HG03175 (cell line): Measurements from ENCODE around the gene SDF4.
"Not testable (repeated sequence)": the region's sequence is repeated elsewhere in the genome, so short reads cannot be mapped to it uniquely, and the experiment has no call there.

Experiments
- ATAC-seq: cut with Tn5 transposase; IDR thresholded peaks from one replicate; pipeline ENCODE4 v1.9.1; 2021; ENCODE audit warnings: mild to moderate bottlenecking, moderate library complexity; ENCODE audit not compliant: unreplicated experiment

Gene SDF4

DNA sequence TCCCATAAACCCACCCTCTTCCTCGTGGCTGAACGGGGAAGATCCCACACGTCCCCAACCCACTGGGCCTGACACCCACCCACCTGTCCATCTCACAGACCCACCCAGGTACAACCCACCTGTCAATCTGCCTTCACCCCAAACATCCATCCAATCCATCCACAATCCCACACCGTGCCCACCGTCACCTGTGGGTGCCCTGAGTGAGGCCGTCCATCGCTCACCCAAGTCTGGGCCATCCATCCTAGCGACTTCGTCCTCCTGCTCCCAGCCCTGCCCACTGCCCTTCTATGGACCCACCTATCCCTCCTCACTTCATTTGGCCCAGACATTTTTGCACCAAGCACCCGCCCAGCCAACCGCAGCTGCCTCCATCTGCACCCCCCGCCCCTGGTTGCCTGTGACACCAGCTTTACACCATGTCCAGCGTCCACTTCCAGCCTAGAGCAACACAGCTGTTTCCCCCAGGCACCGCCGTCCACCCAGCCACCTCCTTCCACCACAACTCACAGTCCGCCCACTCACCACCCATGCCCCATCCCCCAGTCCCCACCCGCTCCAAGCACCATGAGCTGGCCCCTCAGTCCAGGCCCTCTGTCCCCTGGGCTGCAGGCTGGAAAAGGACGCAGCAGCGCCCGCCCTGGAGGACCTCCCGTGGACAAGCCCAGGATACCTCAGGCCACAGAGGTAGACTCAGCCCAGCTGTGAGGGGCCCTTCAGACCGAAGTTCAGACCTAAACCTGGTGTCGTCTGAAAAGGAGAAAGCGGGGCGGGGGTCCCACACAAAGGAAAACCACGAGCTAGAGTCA lies 50.5 kb downstream of the SDF4 start:
- no peak for ATAC-seq

DNA sequence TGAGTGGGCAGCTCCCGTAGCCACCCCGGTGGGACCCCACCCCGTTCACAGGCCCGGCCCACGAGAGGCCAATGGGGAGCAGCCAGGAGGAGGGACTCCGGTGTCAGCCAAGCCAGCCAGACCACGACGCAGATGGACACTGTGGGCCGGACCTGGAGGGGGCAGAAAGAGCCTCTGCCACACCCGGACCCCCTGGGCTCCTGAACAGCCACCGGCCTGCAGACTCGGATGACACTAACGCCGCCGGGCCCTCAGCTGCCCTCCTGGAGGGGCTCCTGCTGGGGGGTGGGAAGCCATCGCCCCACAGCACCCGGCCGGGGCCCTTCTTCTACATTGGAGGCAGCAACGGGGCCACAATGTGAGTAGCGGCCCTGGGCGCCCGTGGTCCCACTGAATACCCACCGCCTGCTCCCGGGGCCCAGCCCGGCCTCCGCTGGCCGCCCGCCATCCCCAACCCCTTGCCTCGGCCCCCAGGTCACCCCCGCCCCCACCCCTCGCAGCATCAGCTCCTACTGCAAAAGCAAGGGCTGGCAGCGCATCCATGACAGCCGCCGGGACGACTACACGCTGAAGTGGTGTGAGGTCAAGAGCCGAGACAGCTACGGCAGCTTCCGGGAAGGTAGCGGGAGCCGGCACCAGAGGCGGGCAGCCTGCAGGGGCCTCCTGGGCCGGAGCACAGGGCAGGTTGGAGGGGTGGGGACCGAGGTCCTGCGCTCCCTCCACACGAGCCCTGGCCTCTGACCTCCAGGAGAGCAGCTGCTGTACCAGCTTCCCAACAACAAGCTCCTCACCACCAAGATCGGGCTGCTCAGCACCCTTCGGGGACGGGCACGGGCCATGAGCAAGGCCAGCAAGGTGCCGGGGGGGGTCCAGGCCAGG lies 51.6 kb downstream of the SDF4 start:
- ATAC-seq = no peak

DNA sequence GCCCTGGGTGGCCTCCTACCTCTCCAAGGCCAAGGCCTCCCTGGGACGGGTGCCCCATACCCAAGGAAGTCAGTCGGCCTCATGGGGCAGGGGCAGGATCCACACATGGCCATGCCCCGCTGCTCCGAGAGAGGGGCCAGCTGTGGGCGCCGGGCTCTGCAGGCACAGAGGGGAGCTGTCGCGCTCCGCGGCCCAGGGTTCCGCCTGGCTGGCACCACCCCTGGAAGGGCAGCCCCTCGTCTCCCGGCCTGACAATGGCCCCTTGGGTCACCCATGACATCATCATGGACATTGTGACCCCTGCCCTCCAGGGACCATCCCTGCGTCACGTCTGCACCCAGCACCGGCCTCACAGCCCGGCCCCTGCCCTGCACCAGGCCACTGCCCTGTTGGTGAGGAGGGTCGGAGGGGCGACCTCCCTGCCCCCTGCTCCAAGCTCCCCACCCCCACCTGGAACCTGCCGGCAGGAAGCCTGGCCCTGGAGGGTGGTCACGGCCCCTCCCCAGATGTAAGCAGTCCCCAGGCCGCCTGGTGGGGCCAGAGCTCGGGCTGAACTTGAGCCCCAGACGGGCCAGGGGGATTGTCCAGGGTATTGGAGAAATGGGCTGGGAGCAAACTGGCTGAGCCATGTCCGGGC lies 52.3 kb downstream of the SDF4 start:
- no peak for ATAC-seq

DNA sequence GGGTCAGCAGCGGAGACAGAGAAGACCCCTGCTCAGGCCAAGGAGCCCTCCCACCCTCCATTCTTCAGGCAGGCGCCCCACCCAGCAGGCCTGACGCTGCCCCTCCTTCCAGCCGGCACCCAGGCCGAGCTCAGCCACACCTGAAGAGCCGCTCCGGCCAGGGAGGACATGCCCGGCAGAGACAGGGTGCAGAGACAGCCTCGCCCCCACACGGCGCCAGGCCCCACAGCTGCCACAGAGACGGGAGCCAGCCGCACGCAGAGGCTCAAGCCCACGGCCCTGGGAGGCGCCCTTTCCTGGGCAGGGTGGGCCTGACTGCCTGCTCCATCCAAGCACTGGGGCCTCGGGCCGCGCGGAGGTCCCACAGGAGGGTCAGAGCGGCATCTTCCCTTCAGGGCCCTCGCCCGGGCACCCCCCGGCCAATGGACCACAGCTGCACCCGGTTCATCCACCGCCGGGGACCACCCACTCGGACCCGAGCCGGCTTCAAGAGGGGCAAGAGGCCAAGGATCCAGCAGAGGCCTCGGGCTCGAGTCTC lies 52.9 kb downstream of the SDF4 start:
- no peak for ATAC-seq

DNA sequence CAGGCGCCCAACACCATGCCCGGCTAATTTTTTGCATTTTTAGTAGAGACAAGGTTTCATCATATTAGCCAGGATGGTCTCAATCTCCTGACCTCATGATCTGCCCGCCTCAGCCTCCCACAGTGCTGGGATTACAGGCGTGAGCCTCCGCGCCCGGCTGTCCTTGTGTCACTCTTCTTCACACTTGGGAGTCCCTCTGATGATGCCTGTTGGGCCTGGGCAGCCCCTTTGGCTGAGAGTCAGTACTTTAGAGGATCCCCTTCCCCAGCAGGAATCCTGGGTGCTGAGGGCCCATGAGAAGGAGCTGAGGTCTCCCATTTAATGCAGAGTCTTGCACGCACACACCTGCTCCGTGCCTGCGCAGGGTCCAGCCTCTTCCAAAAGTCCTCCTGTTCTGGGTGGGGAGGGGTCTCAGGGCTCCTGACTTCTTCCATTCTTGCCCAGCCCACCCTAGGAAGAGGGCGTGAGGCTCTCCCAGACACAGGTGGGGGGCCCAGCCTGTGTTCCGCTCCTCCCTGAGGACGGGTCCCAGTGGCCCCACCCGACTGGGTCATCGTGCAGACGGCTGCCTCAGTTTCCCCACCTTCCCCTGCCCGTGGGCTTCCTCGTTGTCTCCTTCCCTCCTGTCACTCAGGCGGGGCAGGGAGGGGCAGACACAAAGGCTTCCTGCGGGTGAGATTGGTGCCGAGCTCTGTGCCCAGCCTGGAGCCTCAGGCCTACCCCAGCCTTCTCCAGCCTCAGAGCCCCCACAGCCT lies 54.2 kb downstream of the SDF4 start:
- ATAC-seq = no peak

DNA sequence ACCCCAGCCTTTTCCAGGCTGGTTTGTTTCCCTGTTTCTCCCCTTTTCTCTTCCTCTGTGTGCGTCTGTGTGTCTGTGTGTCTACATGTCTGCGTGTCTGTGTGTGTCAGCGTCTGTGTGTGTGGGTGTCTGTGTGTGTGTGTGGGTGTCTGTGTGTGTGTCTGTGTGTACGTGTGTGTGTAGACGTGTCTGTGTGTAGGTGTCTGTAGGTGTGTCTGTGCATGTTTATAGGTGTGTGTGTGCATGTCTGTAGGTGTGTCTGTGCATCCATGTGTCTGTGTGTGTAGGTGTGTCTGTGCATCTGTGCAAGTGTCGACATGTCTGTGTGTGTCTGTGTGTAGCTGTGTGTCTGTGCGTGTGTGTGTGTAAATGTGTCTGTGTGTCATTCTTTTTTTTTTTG lies 54.9 kb downstream of the SDF4 start:
- no peak for ATAC-seq

DNA sequence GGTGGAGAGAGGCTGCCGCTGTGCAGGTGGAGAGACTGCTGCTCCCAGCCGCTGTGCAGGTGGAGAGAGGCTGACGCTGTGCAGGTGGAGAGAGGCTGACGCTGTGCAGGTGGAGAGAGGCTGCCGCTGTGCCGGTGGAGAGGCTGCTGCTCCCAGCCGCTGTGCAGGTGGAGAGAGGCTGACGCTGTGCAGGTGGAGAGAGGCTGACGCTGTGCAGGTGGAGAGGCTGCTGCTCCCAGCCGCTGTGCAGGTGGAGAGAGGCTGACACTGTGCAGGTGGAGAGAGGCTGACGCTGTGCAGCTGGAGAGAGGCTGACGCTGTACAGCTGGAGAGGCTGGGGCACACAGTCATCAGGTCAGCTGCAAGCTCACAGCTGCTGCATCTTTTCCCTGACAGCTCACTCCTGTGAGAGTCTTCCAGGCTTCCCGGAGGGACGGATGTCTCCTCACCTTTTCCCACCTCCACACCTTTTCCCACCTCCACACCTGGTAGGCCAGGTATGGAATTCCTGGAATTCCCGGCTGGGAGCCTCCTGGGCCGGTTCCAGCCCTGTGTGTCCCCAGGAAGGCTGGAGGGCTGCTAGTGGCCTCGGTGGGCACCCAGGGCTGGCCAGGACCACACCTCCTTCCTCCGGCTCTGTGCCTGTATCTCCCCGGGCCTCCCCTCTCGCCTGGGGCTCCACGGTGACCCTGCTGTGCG lies 55.6 kb downstream of the SDF4 start:
- ATAC-seq = not testable (repeated sequence)

DNA sequence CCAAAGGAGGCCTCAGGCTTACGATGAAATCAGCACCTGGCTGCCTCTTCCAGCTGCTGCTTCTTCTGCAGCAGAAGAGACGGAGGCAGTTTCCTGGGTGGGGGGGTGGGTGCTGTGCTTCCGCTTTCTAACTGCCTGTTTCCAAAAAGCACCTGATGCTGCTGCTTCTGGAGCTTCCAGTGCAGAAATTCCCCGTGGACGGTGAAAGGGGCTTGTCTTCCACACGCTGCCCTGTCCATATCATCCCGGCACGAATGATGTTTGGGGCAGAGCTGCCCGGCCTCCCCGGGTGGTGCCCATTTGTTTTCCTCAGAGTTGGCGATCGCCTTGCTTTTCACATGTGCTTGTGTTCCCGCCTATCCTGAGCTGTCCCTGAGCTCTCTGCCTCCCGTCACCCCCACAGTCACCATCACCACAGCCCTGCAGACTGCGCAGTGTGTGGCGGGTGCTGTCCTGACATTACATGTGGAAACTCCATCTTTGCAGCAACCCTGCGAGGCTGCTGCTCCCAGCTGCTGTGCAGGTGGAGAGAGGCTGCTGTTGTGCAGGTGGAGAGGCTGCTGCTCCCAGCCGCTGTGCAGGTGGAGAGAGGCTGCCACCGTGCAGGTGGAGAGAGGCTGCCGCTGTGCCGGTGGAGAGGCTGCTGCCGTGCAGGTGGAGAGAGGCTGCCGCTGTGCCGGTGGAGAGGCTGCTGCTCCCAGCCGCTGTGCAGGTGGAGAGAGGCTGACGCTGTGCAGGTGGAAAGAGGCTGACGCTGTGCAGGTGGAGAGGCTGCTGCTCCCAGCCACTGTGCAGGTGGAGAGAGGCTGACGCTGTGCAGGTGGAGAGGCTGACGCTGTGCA lies 56.4 kb downstream of the SDF4 start:
- ATAC-seq = no peak

DNA sequence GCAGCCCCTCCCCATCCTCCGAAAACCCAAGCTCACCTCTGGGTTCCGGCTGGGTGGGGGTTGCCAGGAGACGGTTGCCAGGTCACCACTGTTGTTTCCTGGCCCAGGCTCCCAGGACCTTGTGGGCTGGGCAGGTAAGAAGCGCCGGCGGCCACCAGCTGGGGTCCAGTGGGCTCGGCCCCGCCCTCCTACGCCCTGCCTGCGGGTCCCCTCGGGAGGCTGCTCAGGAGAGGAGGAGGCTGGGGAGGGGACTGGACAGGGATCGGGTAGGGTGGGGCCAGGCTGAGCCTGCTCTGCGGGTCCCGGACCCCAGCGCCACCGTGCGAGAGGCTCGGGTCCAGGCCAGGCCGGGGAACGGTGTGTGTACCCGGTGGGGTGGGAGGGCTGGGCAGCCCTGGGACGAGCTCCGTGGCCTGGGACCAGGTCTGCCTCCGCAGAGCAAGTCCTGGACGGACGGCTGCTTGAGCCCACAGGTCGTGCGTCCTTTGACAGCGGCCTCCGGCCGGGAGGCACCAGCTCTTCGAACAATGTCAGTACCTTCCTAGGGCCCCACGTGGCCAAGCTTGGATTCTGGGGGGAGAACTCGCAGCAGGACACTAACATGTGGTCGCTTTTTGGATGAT lies 57.9 kb downstream of the SDF4 start, which contains the start of gene TTLL10:
Gene TTLL10 (plus strand): TSS at position 88 of the 623 bp plus-strand sequence. CDS start 5,336 bp downstream, outside the sequence.
- no peak for ATAC-seq

DNA sequence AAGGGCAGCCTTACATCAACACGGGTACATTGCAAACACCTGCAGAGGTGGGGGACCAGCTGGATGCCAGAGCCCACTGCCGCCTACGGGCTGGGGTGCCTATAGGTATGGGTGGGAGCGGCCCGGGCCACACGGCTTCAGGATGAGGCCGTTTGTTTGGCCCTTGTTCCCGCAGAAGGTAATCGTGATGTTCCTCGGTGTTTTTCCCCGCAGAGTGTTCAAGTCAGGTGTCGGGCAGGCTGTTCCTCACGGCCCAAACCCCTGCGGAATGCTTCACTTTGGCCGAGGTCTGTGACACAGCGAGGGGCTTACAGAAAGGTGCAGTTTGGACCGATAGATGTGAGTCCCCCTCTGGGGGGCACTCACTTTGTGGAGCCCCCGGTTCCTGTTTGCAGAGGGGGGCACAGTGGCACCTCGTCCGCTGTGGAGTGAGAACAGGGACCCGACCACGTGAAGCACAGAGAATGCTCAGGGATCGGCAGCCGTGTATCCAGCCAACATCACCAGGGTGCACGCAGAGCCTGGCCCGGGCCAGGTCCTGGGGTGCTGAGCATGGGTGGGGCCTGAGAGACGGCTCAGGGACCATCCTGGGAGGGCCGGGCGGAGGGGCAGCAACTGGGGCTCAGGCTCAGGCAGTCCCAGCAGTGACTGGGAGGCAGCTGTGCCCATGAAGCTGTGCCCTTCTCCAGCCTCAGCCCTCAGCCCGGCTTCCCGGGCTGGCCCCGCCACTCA lies 58.6 kb downstream of the SDF4 start:
- no peak for ATAC-seq

DNA sequence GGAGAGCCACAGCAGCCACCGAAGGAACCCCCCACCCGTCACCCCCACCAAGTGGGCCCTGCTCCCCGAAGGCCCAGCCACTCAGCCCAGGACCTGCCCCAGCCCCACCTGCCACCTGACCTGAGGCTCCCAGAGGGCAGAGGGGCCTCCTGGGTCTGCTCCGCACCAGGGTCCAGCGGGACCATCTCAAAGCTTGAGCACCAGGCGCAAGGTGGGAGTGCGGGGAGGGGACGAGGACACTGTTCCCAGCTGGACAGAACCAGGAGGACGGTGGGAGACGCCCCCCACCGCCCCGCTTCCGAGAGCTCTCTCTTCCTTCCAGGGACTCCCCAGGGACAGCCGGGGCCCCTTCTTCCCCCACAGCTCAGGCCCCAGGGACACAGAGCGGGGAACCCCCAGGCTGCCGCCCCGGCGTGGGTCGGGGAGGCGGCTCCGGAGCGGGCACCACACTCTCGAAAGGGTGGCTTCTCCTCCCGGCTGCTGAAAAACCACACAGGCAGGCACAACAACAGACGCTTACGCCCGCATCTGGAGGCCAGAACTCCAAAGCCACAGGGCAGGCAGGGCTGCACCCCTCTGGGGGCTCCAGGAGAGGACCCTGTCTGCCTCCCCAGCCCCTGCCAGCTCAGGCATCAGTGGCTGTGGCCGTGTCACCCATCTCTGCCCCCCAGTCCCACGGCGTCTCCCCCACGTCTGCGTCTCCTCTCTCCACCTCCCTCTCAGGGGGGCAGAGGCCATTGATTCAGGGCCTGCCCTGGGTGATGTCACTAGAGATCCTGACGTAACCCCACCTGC lies 60.1 kb downstream of the SDF4 start:
- ATAC-seq = no peak

DNA sequence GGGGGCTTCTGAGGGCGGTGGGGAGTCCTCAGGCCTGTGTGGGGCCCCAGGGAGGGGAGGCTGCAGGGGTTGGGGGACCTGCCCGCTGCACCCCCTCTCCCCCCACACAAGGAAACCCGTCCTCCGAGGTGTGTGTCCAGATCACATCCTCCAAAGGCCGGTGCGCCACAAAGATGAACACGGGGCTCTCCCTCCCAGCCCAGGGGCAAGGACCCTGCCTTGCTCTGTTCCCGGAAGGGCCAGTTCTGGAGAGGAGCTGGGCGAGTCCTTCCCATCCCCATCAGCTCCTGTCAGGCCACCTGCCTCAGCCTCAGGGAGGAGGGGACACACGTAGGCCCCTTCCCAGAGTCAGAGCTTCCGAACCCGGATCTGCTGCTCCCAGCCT lies 60.6 kb downstream of the SDF4 start:
- no peak for ATAC-seq

DNA sequence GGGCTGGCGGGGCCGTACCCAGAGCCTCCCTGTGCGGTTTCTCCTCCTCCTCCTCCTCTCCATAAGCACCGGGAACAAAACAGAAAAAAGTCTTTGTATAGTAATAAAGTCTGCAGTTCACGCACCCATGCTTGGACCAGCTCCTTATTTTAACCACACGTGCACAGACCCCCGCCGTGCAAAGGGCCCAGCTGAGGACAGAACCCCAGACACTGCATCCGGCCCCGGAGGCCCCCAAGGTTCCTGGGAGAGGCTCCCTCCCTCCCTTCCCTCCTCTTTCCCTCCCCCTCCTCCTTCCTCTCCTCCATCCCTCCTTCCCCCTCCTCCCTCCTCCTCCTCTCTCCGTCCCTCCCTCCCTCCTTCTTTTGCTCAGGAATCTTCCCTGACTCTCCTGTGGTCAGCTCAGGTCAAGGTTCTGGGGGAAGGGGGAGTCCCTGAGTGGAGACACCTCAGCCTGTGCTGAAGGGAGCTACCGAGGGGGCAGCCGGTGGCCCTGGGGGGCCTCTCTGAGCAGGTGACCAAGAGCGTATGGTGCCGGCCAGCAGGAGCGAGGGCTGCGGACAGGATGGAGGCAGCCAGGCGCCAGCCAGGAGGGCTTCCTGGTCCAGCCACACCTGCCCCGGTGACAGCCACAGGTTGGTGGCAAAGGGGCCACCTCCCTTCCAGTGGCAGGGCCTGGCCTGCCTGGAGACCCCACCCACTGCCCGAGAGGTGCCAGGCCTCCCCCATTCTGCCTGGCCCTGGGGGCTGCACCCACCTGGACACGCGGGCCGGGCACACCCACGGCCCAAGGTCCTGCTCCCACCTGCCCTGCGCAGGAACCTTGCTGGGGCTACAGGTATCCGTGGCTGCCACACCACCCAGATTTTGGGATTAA lies 61.3 kb downstream of the SDF4 start:
- no peak for ATAC-seq

DNA sequence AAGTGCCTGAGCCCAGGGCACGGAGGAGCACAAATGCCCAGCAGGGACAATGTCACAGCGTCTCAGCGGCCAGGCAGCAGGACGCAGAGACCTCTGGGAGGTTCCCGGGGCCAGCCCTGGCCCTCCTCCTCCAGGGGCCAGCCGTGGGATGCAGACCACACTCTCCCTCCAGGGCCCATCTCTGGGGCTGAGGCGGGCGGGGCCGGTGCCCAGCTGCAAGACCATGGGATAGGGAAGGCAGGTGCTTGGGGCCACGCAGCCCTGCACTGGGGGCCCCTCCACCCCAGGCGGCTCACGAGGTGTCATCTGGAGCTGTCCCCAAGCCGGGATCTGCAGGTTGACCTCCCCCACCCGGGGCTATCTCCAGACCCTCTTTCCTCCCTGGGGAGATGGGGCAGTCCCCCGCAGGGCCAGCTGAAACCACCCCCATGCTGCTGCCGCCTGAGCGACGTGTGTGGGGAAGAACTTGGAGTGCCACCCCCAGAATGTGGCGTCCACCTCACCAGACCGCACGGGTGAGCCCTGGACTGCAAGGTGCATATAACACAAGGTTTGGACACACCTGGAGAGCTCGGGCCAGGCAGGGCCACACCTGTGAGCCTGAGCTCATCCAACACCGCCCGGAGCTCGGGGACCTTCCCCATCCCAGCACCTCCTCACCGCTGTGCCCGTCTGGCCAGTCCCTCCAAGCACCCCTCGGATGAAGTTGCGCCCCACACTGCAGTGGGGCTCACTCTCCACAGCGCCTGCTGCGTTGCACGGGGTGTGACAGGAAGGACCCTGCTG lies 62.2 kb downstream of the SDF4 start:
- no peak for ATAC-seq
